NCI-H460 (cell line): Measurements from ENCODE around the gene EXD3. TPM values are rescaled to one million over a fixed set of nuclear protein-coding genes. Genes with fewer than 3 reads are reported as not detected.
"Not testable (repeated sequence)": the region's sequence is repeated elsewhere in the genome, so short reads cannot be mapped to it uniquely, and the experiment has no call there.

Experiments used
- DNase-seq: peaks from one replicate; pipeline ENCODE4 v3.0.0-alpha.2; 2016; ENCODE audit warnings: low read depth; ENCODE audit errors: extremely low read depth
- total RNA-seq: library from RNA; depleted of rRNA; stranded (reverse); fragments of >200 nt; shearing (Covaris generic); gene quantifications from 2 replicates; pipeline ENCODE4 v1.2.3, GENCODE V29; 2014

The EXD3 gene
- total RNA-seq, 1 experiment from 2014 or later, result 8.4 TPM

- no peak for DNase-seq
These were observed 25.1 kb downstream of the EXD3 start for GRCh38 chr9:137397675-137398423.

- DNase-seq, result no peak
These were observed 26.2 kb downstream of the EXD3 start for GRCh38 chr9:137396634-137397367.

GRCh38 chr9:137396227-137396626 lies 26.7 kb downstream of the EXD3 start:
- no peak for DNase-seq

GRCh38 chr9:137395666-137396010 lies 27.3 kb downstream of the EXD3 start:
- DNase-seq, result no peak

- no peak for DNase-seq
These were observed 27.9 kb downstream of the EXD3 start for GRCh38 chr9:137394866-137395665.

- DNase-seq, result no peak
These were observed 29.5 kb downstream of the EXD3 start for GRCh38 chr9:137393176-137394150.

- no peak for DNase-seq
These were observed 30.5 kb downstream of the EXD3 start for GRCh38 chr9:137392232-137393007.

- no peak for DNase-seq
These were observed 31.6 kb downstream of the EXD3 start for GRCh38 chr9:137391411-137391754.

GRCh38 chr9:137390553-137391410 lies 32.2 kb downstream of the EXD3 start:
- DNase-seq, result no peak

- no peak for DNase-seq
These were observed 33.6 kb downstream of the EXD3 start for GRCh38 chr9:137389428-137389746.

GRCh38 chr9:137388589-137389427 lies 34.2 kb downstream of the EXD3 start:
- DNase-seq, result no peak

GRCh38 chr9:137387891-137388560 lies 34.9 kb downstream of the EXD3 start:
- no peak for DNase-seq

- no peak for DNase-seq
These were observed 35.7 kb downstream of the EXD3 start for GRCh38 chr9:137387114-137387890.

GRCh38 chr9:137386507-137387113 lies 36.4 kb downstream of the EXD3 start:
- DNase-seq, result not testable (repeated sequence)

GRCh38 chr9:137385061-137385655 lies 37.8 kb downstream of the EXD3 start:
- DNase-seq, result no peak
